Subcutaneous abdominal adipose tissue (tissue), 5 donors: ENCODE data around the gene PRKCE.

ENCODE experiments used
- H3K27ac ChIP-seq: one replicate; pipeline ENCODE4 v1.7.0; 2013; ENCODE audit warnings: low read depth, mild to moderate bottlenecking, inconsistent platforms, low read length, moderate library complexity
- H3K27me3 ChIP-seq, 5 donors: one replicate each; pipeline ENCODE4 v1.7.0; 2013; ENCODE audit warnings: low read length in 5 of 5, inconsistent platforms in 1 of 5; ENCODE audit not compliant: control insufficient read depth in 5 of 5, insufficient read depth in 4 of 5
- H3K36me3 ChIP-seq, 5 donors: one replicate each; pipeline ENCODE4 v1.7.0; 2013; ENCODE audit warnings: low read length in 5 of 5; ENCODE audit not compliant: control insufficient read depth in 5 of 5, insufficient read depth in 5 of 5
- H3K4me1 ChIP-seq, 5 donors: one replicate each; pipeline ENCODE4 v1.7.0; 2013; ENCODE audit warnings: low read length in 5 of 5, mild to moderate bottlenecking in 3 of 5, moderate library complexity in 1 of 5; ENCODE audit not compliant: control insufficient read depth in 5 of 5, insufficient read depth in 5 of 5
- H3K4me3 ChIP-seq, 5 donors: one replicate each; pipeline ENCODE4 v1.7.0; 2013; ENCODE audit warnings: low read length in 5 of 5, low read depth in 1 of 5
- H3K9ac ChIP-seq, 5 donors: one replicate each; pipeline ENCODE4 v1.7.0; 2013; ENCODE audit warnings: low read length in 5 of 5, mild to moderate bottlenecking in 4 of 5, moderate library complexity in 3 of 5
- H3K9me3 ChIP-seq, 5 donors: one replicate each; pipeline ENCODE4 v1.7.0; 2013; ENCODE audit warnings: low read length in 5 of 5; ENCODE audit not compliant: control insufficient read depth in 5 of 5
- donor health status: healthy.
- donor health status: healthy.
- donor health status: healthy.
- donor health status: healthy.
- donor health status: healthy.

Gene PRKCE

DNA sequence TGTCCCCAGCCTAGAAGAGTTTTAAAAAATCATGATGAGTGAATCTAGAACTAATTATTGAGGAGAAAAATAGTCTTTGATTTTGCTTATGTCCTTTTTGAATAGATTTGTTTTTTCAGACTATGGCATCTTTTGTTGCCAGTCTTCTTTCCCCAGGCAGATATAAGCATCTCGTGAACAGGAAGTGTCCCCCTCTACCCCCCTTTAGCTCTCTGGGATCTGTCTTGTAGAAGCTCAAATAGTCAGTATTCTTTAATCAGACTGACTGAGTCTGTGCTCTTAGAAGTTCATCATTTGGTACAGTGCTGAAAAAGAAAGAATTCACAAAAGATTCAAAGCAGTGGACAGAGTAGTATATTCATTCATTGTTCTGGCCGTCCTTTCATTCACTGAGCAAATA, 10.4 kb downstream of the PRKCE start:
- Histone ChIP-seq H3K4me1 (no peaks in the 10 kb centered on the region), H3K27ac (no peak overlapping the region), H3K36me3 (no peaks in the 10 kb centered on the region), H3K27me3 (no peaks in the 10 kb centered on the region), H3K9ac (no peak overlapping the region), H3K9me3 (no peaks in the 10 kb centered on the region), H3K4me3 (no peak overlapping the region)

DNA sequence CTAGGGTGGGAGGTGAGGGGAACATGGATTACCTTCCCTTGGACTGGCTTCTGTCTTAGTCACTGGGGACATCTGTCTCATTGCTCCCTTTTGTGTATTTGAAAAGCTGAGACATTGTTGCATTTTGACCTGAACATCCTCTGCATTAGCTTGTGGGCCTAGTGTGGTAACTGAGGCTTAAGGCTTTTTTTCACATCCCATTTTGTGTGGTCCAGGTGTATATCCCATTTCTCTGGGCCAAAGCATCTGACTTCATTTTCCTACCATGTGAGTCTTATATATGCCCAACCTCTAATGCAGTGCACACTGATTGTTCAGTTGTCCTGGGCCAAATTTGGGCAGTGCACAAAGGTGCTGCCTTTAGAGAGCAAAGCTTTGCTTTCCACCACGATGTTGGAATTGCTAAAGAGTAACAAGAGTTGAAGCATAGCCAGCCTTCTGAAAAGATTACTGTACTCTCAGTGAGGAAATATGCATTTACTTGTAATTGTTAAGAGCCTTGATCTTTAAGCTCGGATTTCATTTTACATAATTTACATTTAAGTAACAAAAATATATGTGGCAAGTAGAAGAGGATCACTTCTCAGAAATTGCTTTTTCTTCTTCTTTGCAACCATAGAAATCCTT, 13.3 kb downstream of the PRKCE start:
- Histone ChIP-seq H3K9ac (no peak overlapping the region), H3K9me3 (no peaks in the 10 kb centered on the region), H3K36me3 (no peaks in the 10 kb centered on the region), H3K27ac (no peak overlapping the region), H3K4me3 (no peak overlapping the region), H3K27me3 (no peaks in the 10 kb centered on the region), H3K4me1 (peaks cover 0 to 14% (median 11%) of the 10 kb centered on the region in 5 donors)

DNA sequence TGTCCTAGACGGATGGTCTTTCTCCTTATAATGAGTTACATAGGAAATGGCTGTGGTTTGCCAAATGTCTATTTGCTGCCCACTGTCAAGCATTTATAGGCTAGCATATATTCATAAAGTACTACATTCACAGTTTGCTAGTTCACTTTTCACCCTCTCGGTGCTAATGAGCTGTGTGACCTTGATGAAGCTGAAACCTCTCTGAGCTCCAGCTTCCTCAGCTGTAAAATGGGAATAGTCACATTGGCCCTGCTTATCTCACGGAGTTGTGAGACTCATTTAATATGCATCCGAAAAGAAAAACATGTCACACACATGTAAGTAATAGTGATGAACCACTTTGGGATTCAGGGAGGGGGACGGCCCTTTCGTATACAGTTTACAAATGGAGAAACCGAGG, 17.0 kb downstream of the PRKCE start:
- Histone ChIP-seq H3K27me3 (no peaks in the 10 kb centered on the region), H3K36me3 (no peaks in the 10 kb centered on the region), H3K4me3 (no peak overlapping the region), H3K4me1 (peaks cover 0 to 14% (median 11%) of the 10 kb centered on the region in 5 donors), H3K9me3 (no peaks in the 10 kb centered on the region), H3K9ac (peak overlapping the region in 2 of 5 donors; percentile 9 to 13), H3K27ac (peak overlapping the region; percentile 28)

DNA sequence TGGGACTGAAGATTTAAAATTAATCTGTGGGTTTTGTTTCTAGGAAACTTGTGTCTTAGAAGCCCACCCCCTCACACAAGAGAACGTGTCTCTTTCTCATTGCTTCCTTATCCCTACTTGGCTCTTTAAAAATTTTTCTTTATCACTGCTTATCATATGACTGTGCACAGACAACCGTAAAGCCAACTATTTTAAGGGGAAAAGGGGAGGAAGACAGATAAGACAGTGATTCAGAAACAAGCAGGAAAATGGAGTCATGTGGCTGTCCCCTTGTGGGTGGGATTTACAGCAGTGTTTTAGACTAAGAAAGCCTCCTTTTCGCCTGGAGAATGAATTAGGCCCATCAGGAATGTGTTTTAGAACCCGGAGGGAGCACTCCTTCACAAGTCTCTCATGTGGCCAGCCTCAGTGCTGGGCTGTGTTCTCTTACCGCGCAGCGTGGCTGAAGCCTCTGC, 17.6 kb downstream of the PRKCE start:
- Histone ChIP-seq H3K27me3 (no peaks in the 10 kb centered on the region), H3K4me3 (no peak overlapping the region), H3K9ac (peak overlapping the region in 3 of 5 donors; percentile 30 to 46 (median 44)), H3K9me3 (no peaks in the 10 kb centered on the region), H3K36me3 (no peaks in the 10 kb centered on the region), H3K27ac (peak overlapping the region; percentile 28), H3K4me1 (peaks cover 0 to 15% (median 12%) of the 10 kb centered on the region in 5 donors)

- H3K9me3 ChIP-seq, result no peaks in the 10 kb centered on the region
- no peaks in the 10 kb centered on the region for H3K27me3 ChIP-seq
- no peaks in the 10 kb centered on the region for H3K36me3 ChIP-seq
- no peak overlapping the region for H3K4me3 ChIP-seq
- no peak overlapping the region for H3K9ac ChIP-seq
- peaks cover under 1 to 30% (median 27%) of the 10 kb centered on the region in 5 donors for H3K4me1 ChIP-seq
- H3K27ac ChIP-seq, result no peak overlapping the region
These were observed 19.2 kb downstream of the PRKCE start for GRCh38 chr2:45670646-45671045.

DNA sequence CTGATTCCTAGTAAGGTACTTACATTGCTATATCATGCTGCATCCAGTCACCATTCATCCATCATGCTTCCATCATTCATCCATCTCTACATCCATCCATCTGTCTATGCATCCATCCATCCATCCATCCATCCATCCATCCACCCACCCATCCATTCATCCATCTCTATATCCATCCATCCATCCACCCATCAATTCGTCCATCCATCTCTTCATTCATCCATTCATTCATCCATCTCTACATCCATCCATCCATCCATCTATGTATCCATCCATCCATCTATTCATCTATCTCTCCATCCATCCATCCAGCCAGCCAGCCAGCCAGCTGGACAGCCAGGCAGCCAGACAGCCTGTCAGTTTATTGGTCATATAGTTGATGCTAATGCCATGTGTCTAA, 20.7 kb downstream of the PRKCE start:
- H3K27ac ChIP-seq, result no peak overlapping the region
- H3K4me3 ChIP-seq, result no peak overlapping the region
- no peaks in the 10 kb centered on the region for H3K9me3 ChIP-seq
- no peak overlapping the region for H3K9ac ChIP-seq
- H3K36me3 ChIP-seq, result no peaks in the 10 kb centered on the region
- no peaks in the 10 kb centered on the region for H3K27me3 ChIP-seq
- H3K4me1 ChIP-seq, result peaks cover 2 to 38% (median 34%) of the 10 kb centered on the region in 5 donors

DNA sequence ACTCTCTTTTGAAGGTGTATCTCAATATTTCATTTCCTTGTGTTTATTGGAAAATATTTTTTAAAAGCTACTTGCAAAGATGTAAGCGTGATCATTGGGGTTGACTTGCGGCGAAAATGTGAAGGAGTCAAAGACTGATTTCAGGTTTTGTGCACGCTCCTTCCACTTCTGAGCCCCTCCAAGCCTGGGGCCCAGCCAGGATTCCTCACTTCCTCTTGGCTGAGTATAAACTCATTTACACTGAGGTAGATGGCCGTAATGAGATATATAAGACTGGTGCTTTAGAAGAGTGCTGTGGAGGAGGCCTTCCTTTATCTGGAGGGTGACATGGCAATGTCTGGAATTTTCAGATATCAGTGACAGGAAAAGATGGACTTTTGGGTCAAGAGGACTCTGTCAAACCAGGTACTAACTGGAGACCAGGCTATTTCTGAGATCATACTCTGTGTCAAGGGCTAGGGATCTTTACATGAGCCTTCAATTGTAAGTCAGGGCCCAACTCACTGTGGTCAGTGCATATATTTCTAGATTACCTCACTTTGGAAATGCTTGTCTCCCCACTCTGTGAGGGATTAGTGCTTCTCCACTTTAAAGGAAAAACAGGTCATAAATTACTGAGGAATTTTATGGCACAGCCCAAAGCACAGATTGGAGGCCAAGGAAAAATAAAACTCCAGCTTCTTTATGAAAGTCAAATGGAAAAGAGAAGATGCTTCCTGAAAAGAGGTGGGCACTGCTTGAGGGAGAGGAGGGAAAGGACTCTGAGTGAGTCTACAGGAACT, 22.8 kb downstream of the PRKCE start:
- peaks cover 2 to 27% (median 26%) of the 10 kb centered on the region in 5 donors for H3K4me1 ChIP-seq
- no peaks in the 10 kb centered on the region for H3K9me3 ChIP-seq
- H3K9ac ChIP-seq, result peak overlapping the region in 2 of 5 donors; percentile 39 to 40
- H3K36me3 ChIP-seq, result no peaks in the 10 kb centered on the region
- peak overlapping the region; percentile 64 for H3K27ac ChIP-seq
- H3K4me3 ChIP-seq, result no peak overlapping the region
- H3K27me3 ChIP-seq, result no peaks in the 10 kb centered on the region

DNA sequence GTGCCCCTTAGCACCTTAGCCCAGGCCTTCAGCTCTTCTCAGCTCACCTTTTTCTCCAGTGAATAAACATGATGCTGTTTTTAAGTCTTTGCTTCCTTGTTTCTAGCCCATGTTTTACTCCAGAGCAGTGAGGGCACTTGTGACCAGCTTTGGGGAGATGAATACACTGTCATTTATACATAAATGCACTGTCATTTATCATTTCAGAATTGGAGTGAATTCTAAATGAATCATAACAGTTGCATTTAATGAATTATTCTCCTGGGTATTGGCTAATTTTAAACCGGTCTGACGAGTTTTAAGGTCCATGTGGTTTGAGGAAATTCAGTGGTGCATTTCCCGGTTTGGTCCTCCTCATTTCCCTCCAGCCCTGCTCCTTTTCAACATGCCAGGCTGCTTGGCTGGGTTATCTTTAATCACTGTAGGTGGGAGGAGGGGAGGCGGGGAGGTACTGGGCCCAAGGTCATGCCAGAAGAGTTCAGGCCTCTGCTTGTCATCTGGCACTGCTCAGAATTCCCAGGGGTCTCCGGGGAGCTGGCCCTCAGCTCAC, 23.9 kb downstream of the PRKCE start:
- Histone ChIP-seq H3K9ac (peak overlapping the region in 1 of 5 donors; percentile 17), H3K4me1 (peaks cover 2 to 31% (median 22%) of the 10 kb centered on the region in 5 donors), H3K4me3 (no peak overlapping the region), H3K27ac (peak overlapping the region; percentile 64), H3K36me3 (no peaks in the 10 kb centered on the region), H3K9me3 (no peaks in the 10 kb centered on the region), H3K27me3 (no peaks in the 10 kb centered on the region)

GRCh38 chr2:45676088-45676487, 24.6 kb downstream of the PRKCE start:
- Histone ChIP-seq H3K36me3 (no peaks in the 10 kb centered on the region), H3K4me1 (peaks cover 2 to 31% (median 22%) of the 10 kb centered on the region in 5 donors), H3K27ac (peak overlapping the region; percentile 64), H3K4me3 (no peak overlapping the region), H3K27me3 (no peaks in the 10 kb centered on the region), H3K9me3 (no peaks in the 10 kb centered on the region), H3K9ac (peak overlapping the region in 1 of 5 donors; percentile 3)

DNA sequence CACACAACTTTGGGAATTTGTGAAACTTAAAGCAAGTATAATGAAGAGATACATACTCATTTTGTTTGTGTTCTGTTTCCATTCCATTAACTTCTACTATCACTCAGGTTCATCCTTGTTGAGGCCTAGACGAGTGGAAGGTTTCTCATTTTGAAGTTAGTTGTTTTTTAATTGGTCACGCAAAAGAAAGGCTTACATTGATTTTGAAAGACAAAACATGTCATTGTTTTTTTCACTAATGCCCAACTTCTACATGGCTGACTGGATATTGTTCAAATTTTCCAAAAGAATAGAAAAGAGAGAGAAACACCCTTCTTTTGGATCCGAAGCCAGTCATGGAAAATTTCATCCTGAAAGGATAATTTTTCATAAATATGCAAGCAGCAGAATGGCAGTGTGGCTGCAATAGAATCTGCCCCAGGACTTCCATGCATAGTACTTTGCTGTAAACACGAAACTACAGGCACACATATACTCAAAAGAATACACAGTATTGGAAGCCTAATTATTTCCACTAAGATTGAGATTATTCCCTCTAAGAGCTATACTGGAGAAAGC, 27.4 kb downstream of the PRKCE start:
- Histone ChIP-seq H3K4me3 (no peak overlapping the region), H3K9ac (no peak overlapping the region), H3K9me3 (no peaks in the 10 kb centered on the region)

More for the DNA sequence above, 27.4 kb downstream of the PRKCE start:
- H3K27ac ChIP-seq, result no peak overlapping the region
- no peaks in the 10 kb centered on the region for H3K27me3 ChIP-seq
- H3K4me1 ChIP-seq, result peaks cover 6 to 46% (median 36%) of the 10 kb centered on the region in 5 donors
- no peaks in the 10 kb centered on the region for H3K36me3 ChIP-seq
